Stimulated activated memory B cell treated with anti-CD40 and anti-IgM and Interleukin-4, amounts not matched to agents 10 μg/mL and 1 μg/mL and 100 μg/mL, for 72 hours (primary cell): ENCODE data around the gene LRCH1.
"Not testable (repeated sequence)": the region's sequence is repeated elsewhere in the genome, so short reads cannot be mapped to it uniquely, and the experiment has no call there.

ENCODE experiments used
- ATAC-seq: fragments of 150-1000 bp; cut with Tn5 transposase; 2 replicates; pipeline ENCODE4 v1.10.0; 2021
- H3K27ac Mint-ChIP-seq: one replicate; pipeline ENCODE4 v1.8.0; 2022; ENCODE audit warnings: mild to moderate bottlenecking, mixed read lengths
- H3K27me3 Mint-ChIP-seq: one replicate; pipeline ENCODE4 v1.8.0; 2022; ENCODE audit warnings: mixed read lengths
- H3K36me3 Mint-ChIP-seq: one replicate; pipeline ENCODE4 v1.8.0; 2022; ENCODE audit warnings: mixed read lengths
- H3K4me1 Mint-ChIP-seq: one replicate; pipeline ENCODE4 v1.8.0; 2022; ENCODE audit warnings: mixed read lengths
- H3K4me3 Mint-ChIP-seq: one replicate; pipeline ENCODE4 v1.8.0; 2022; ENCODE audit warnings: mild to moderate bottlenecking, moderate library complexity, mixed read lengths
- H3K9me3 Mint-ChIP-seq: one replicate; pipeline ENCODE4 v1.8.0; 2022; ENCODE audit warnings: mixed read lengths

LRCH1 gene

GRCh38 chr13:46552889-46553520 lies at the start of gene LRCH1:
TSS of gene LRCH1 (plus strand) at chr13:46553170. CDS start at chr13:46553397, 227 bp downstream.
- H3K27me3 Mint-ChIP-seq = no peaks in the 10 kb centered on the region
- ATAC-seq = peak; percentile 92
- peak within 1 kb of the TSS; percentile 94 for H3K27ac Mint-ChIP-seq
- H3K4me3 Mint-ChIP-seq = peak within 1 kb of the TSS; percentile 100
- no peaks in the 10 kb centered on the region for H3K9me3 Mint-ChIP-seq
- peaks cover 54% of the 10 kb centered on the region for H3K4me1 Mint-ChIP-seq
- H3K36me3 Mint-ChIP-seq = no peaks in the 10 kb centered on the region

DNA sequence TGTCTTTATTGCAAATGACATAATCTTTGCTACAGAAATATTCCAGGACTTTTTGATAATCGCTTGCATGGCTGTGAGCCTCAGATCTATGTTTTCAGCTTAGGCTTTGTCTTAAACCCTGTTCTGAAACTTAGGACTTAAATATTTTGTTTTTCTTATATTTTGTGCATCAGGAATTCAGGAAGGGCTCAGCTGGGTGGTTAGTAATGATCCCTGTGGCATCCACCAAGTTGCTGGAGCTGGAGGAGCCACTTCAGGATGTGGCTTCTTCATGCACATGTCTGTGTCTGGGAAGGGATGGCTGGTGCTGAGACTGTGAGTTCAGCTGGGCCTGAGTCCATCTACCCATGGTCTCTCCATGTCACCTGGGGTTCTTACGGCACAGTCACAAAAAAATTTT lies 48.9 kb upstream of the LRCH1 start:
- Mint-ChIP-seq H3K9me3 (no peaks in the 10 kb centered on the region), H3K36me3 (no peaks in the 10 kb centered on the region)

DNA sequence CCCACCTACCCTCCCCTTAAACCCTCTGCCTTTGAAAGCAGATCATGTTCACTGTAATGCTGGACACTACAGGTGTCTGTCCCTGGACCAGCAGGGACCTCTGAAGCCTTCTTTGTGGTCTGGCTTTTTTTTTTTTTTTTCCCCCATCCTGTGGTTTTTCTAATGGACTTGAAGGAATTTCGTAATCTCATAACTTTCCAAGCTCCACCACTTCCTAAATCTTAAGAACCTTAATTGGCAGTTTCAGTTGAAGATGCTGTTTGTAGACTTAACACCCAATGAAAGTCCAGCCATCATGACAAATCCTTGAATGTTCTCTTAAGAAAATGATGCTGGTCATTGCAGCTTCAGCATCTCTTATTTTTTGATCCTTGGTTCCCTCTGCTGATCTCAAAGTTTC lies 45.0 kb upstream of the LRCH1 start:
- Mint-ChIP-seq H3K9me3 (no peaks in the 10 kb centered on the region), H3K27me3 (peaks cover 8% of the 10 kb centered on the region), H3K27ac (no peak overlapping the region), H3K4me3 (no peak overlapping the region), H3K36me3 (no peaks in the 10 kb centered on the region), H3K4me1 (no peaks in the 10 kb centered on the region)
- no peak for ATAC-seq

More for the DNA sequence above, 48.9 kb upstream of the LRCH1 start:
- Mint-ChIP-seq H3K27ac (no peak overlapping the region), H3K27me3 (no peaks in the 10 kb centered on the region), H3K4me3 (no peak overlapping the region), H3K4me1 (no peaks in the 10 kb centered on the region)
- no peak for ATAC-seq

DNA sequence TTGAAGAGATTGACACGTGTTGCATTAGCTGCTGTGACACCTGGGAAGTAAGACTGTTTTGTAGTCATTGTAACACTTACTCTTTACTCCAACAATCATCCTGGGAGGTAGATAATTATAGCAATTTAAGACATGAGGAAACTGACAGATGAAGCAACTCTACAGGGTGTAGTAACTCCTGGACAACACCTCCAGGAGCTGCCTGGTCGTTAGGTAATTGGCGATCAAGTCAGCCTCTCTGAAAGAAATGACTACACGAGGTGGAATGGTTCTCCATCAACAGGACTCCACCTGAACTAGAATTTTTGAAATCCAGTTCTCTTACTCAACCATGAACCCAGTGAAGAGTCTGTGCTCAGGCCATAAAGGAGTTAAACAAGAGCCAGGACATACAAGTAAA lies 43.0 kb upstream of the LRCH1 start:
- H3K9me3 Mint-ChIP-seq = no peaks in the 10 kb centered on the region
- peaks cover 15% of the 10 kb centered on the region for H3K27me3 Mint-ChIP-seq
- no peak for ATAC-seq

DNA sequence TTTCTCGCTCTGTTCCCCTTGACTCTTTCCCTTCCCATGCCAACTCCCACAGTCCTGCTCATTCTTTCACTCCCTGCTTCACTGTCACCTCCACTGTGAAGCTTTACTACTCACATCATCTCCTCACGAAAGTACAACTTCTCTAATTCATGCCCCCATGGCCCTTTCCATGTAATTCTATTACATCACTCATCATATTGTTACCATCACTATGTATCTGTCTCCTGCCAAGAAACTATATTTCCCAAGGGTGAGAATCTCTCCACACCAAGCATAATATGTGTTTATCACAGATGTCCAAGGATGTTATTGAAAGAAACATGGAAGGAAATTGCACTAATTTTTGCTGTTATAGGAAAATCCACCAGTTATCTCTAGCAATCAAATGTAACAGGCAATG lies 37.2 kb upstream of the LRCH1 start:
- no peak for ATAC-seq
- Mint-ChIP-seq H3K27me3 (peaks cover 33% of the 10 kb centered on the region), H3K9me3 (peaks cover 3% of the 10 kb centered on the region), H3K27ac (no peak overlapping the region), H3K36me3 (no peaks in the 10 kb centered on the region), H3K4me1 (no peaks in the 10 kb centered on the region), H3K4me3 (no peak overlapping the region)

More for the DNA sequence above, 43.0 kb upstream of the LRCH1 start:
- no peaks in the 10 kb centered on the region for H3K4me1 Mint-ChIP-seq
- H3K27ac Mint-ChIP-seq = no peak overlapping the region
- H3K36me3 Mint-ChIP-seq = no peaks in the 10 kb centered on the region
- no peak overlapping the region for H3K4me3 Mint-ChIP-seq

- H3K27ac Mint-ChIP-seq = no peak overlapping the region
- H3K4me1 Mint-ChIP-seq = no peaks in the 10 kb centered on the region
- no peak overlapping the region for H3K4me3 Mint-ChIP-seq
- no peaks in the 10 kb centered on the region for H3K36me3 Mint-ChIP-seq
- peaks cover 3% of the 10 kb centered on the region for H3K9me3 Mint-ChIP-seq
- ATAC-seq = no peak
- peaks cover 33% of the 10 kb centered on the region for H3K27me3 Mint-ChIP-seq
These were observed 36.2 kb upstream of the LRCH1 start for GRCh38 chr13:46516599-46517338.

DNA sequence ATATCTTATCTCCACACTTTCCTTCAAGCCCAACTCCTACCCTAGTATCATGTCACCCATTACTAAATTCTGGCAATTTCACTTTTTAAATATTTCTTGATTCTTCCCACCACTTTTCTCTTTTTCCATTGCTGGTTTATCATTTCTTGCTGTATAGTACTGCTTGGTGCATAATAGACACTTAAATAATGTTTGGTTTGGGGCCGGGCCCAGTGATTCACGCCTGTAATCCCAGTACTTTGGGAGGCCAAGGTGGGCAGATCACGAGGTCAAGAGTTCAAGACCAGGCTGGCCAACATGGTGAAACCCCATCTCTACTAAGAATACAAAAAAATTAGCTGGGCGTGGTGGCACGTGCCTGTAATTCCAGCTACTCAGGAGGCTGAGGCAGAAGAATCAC lies 35.2 kb upstream of the LRCH1 start:
- H3K9me3 Mint-ChIP-seq, ATAC-seq: not testable (repeated sequence)

GRCh38 chr13:46519182-46519581 lies 33.8 kb upstream of the LRCH1 start:
- ATAC-seq = no peak
- no peak overlapping the region for H3K4me3 Mint-ChIP-seq
- peaks cover 23% of the 10 kb centered on the region for H3K27me3 Mint-ChIP-seq
- peaks cover 3% of the 10 kb centered on the region for H3K9me3 Mint-ChIP-seq
- no peaks in the 10 kb centered on the region for H3K36me3 Mint-ChIP-seq
- no peak overlapping the region for H3K27ac Mint-ChIP-seq
- H3K4me1 Mint-ChIP-seq = no peaks in the 10 kb centered on the region

More for the DNA sequence above, 35.2 kb upstream of the LRCH1 start:
- peaks cover 26% of the 10 kb centered on the region for H3K27me3 Mint-ChIP-seq
- not testable (repeated sequence) for H3K4me3 Mint-ChIP-seq, H3K27ac Mint-ChIP-seq, H3K36me3 Mint-ChIP-seq, H3K4me1 Mint-ChIP-seq

DNA sequence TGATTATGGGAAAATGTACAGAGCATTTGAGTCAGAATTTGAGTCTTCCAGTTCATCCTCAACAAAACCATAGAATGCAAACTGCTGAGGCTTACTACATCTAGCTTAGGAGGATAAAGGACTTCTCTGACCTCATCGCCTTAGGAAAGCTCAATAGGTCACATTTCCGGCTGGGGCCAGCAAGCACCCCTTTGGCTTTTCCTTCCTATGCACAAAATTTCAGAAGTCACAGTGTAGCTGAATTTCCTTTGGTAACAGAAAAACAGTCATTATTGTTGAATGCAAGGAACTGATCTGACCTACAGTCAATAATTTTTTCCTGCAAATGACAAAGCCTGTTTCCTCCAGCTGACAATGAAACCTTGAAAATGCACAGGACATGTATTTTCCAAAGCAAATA lies 32.8 kb upstream of the LRCH1 start:
- no peak overlapping the region for H3K4me3 Mint-ChIP-seq
- no peaks in the 10 kb centered on the region for H3K36me3 Mint-ChIP-seq
- H3K27ac Mint-ChIP-seq = no peak overlapping the region
- ATAC-seq = no peak
- H3K9me3 Mint-ChIP-seq = peaks cover 3% of the 10 kb centered on the region
- peaks cover 18% of the 10 kb centered on the region for H3K27me3 Mint-ChIP-seq
- no peaks in the 10 kb centered on the region for H3K4me1 Mint-ChIP-seq

DNA sequence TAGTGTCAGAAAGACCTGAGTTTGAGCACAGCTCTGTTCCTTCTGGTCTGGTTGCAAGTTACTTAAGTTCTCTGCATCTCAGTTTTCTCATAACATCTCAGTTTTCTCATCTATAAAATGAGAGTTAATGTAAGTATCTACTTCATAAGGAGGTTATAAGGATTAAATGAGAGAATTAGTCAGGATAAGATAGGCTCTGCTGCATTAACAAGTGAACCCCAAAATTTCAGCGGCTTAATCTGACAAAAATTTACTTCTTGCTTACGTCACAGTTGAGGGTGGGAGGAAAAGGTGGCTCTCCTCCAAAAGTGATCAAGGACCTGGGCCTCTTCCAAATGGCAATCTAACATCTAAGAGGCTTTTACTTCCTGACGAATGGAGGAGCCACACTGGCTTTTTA lies 31.5 kb upstream of the LRCH1 start:
- Mint-ChIP-seq H3K27ac (no peak overlapping the region), H3K4me1 (no peaks in the 10 kb centered on the region)
- no peak for ATAC-seq

DNA sequence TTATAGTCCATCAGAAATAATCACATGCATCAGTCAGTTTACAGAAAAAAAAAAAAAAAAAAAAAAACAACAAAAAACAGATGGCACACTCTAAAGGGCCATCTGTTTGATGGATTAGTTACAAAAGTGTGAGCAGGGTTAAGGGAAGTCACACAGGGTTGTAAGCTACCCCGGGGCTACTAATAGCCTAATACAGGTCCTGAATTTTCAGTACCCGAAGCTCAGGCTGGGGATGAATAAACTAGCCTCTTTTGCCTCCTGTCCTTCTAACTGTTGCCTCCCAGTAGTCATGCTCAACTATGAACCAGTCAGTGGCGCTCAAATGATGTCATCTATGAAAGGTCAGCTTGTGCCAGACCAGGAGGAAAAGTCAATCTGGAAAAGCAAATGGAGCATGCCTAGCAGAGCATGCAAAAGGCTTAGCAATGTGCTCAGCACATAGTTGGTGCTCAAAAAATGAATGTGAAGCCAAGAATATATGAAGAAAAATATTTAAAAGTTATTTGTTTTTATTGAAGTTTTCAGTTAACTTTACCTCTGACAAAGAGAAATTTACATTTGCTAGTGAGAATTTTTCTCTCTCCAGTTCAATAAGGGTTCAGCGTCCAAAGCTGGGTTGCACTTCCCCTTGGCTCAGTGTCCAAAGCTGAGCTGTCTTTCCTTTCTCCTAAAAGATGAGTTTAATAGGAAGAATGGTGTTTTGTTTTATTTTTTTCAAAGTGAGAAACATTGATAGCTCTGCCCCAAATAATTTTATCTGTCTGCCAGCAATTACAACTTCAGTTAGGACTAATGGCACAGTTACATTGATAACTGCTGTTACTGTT lies 30.8 kb upstream of the LRCH1 start:
- Mint-ChIP-seq H3K27ac (no peak overlapping the region), H3K4me1 (no peaks in the 10 kb centered on the region), H3K27me3 (peaks cover 24% of the 10 kb centered on the region), H3K4me3 (no peak overlapping the region), H3K36me3 (no peaks in the 10 kb centered on the region), H3K9me3 (no peaks in the 10 kb centered on the region)
- ATAC-seq = no peak

More for the DNA sequence above, 31.5 kb upstream of the LRCH1 start:
- Mint-ChIP-seq H3K4me3 (no peak overlapping the region), H3K36me3 (no peaks in the 10 kb centered on the region), H3K9me3 (no peaks in the 10 kb centered on the region), H3K27me3 (peaks cover 18% of the 10 kb centered on the region)

- H3K36me3 Mint-ChIP-seq = no peaks in the 10 kb centered on the region
- no peak overlapping the region for H3K27ac Mint-ChIP-seq
- ATAC-seq = no peak
- H3K4me3 Mint-ChIP-seq = no peak overlapping the region
- no peaks in the 10 kb centered on the region for H3K9me3 Mint-ChIP-seq
- H3K4me1 Mint-ChIP-seq = no peaks in the 10 kb centered on the region
- peaks cover 19% of the 10 kb centered on the region for H3K27me3 Mint-ChIP-seq
These were observed 30.3 kb upstream of the LRCH1 start for GRCh38 chr13:46522748-46523030.

DNA sequence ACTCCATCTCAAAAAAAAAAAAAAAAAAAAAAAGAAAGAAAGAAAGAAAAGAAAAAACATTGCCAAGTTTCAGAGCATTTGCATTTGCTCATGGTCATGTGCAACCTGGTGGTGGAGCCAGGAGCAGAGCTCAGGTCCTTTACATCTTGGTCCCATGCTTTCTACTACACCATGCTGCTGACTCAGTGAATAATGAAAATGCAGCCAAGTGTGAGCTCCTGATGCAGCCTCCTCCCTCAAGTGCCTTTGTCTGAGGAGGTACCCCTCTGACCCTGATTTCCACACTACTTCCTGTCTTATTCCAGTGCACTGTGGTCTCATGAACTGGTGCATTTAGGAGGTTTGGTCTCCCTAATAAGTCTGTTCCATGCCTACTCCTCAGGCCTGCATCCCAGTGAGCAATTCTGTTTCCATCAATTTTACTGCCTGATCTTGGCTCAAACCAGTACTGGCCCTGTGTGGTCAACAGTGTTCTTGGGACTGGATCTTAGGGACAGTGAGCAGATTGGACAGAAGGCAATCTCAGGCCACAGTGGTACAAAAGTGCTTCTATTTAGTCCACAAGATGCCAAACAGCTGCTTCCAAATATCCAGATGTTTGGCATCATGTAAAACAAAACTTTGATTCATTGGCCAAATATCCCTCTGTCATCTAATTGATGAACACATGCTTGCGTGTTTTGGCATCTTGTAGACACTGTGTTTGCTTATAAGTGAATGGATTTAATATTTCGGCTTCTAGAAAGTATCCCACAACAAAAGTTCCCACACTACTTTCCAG lies 28.8 kb upstream of the LRCH1 start:
- Mint-ChIP-seq H3K36me3 (no peaks in the 10 kb centered on the region), H3K9me3 (no peaks in the 10 kb centered on the region), H3K4me1 (no peaks in the 10 kb centered on the region), H3K27me3 (peaks cover 14% of the 10 kb centered on the region), H3K27ac (no peak overlapping the region), H3K4me3 (no peak overlapping the region)
- ATAC-seq = no peak

GRCh38 chr13:46526100-46526735 lies 26.8 kb upstream of the LRCH1 start:
- H3K36me3 Mint-ChIP-seq = no peaks in the 10 kb centered on the region
- H3K4me1 Mint-ChIP-seq = peaks cover 8% of the 10 kb centered on the region
- H3K9me3 Mint-ChIP-seq = no peaks in the 10 kb centered on the region
- H3K4me3 Mint-ChIP-seq = no peak overlapping the region
- H3K27me3 Mint-ChIP-seq = peaks cover 14% of the 10 kb centered on the region
- no peak for ATAC-seq
- no peak overlapping the region for H3K27ac Mint-ChIP-seq

- ATAC-seq = peak; percentile 32
- Mint-ChIP-seq H3K27me3 (peaks cover 14% of the 10 kb centered on the region), H3K4me3 (no peak overlapping the region), H3K27ac (no peak overlapping the region), H3K9me3 (no peaks in the 10 kb centered on the region), H3K4me1 (peaks cover 8% of the 10 kb centered on the region), H3K36me3 (no peaks in the 10 kb centered on the region)
These were observed 26.2 kb upstream of the LRCH1 start for GRCh38 chr13:46526740-46527139.
